Measurements from ENCODE around the gene PSMA2.
"Not testable (repeated sequence)": the region's sequence is repeated elsewhere in the genome, so short reads cannot be mapped to it uniquely, and the experiment has no call there.

Gene PSMA2

DNA sequence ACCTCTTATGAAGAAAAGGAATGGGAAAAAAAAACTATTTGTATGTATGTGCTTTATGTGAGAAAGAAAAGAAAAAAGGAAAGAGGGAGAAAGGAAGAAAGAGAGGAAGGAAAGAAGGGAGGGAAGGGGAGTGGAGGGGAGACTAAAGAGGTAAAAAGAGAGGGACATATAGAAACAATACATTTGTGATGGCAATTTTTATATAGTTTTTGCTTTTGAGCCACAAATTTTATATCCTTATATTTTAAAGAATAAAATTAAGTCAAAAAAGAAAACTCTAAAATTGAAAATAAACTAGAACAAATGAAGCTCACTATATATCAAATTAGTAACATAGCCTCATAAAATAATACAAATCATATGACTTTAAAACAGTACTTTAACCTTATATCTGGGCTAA is 31.1 kb downstream of the PSMA2 start:
- H3K27ac ChIP-seq: no peak overlapping the region
- TF ChIP-seq ZFX (IDR thresholded peaks at IDR 0.05; ENCODE audit: borderline replicate concordance): no peak
- TF ChIP-seq, protein P1, sequence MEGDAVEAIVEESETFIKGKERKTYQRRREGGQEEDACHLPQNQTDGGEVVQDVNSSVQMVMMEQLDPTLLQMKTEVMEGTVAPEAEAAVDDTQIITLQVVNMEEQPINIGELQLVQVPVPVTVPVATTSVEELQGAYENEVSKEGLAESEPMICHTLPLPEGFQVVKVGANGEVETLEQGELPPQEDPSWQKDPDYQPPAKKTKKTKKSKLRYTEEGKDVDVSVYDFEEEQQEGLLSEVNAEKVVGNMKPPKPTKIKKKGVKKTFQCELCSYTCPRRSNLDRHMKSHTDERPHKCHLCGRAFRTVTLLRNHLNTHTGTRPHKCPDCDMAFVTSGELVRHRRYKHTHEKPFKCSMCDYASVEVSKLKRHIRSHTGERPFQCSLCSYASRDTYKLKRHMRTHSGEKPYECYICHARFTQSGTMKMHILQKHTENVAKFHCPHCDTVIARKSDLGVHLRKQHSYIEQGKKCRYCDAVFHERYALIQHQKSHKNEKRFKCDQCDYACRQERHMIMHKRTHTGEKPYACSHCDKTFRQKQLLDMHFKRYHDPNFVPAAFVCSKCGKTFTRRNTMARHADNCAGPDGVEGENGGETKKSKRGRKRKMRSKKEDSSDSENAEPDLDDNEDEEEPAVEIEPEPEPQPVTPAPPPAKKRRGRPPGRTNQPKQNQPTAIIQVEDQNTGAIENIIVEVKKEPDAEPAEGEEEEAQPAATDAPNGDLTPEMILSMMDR (IDR thresholded peaks at IDR 0.05): no peak

DNA sequence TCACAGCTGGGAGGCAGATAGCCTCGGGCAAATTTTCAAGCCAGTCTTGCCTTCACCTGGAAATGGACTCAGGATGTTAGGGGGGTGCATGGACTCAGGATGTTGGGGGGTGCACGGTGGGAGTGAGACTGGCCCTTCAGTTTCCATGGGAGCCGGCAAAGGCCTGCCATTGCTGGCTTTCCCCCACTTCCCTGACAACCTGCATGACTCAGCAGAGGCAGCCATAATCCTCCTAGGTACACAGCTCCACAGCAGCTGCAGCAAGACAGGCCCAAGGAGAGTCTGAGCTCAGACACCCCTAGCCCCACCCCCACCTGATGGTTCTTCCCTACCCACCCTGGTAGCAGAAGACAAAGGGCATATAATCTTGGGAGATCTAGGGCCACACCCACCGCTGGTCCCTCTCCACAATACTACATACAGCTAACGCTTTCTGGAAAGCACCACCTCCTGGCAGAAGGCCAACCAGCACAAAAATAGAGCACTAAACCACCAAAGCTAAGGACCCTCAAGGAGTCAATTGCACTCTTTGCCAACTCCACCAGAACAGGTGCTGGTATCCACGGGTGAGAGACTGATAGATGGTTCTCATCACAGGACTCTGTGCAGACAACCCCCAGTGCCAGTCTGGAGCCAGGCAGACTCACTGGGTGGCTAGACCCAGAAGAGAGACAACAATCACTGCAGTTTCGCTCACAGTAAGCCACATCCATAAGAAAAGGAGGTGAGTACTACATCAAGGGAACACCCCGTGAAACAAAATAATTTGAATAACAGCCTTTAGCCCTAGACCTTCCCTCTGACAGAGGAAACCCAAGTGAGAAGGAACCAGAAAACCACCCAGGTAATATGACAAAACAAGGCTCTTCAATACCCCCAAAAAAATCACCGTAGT is 38.4 kb downstream of the PSMA2 start:
- no peak overlapping the region for H3K27ac ChIP-seq
- TF ChIP-seq, protein P1 (IDR thresholded peaks at IDR 0.05): no peak
- TF ChIP-seq ZFX (IDR thresholded peaks at IDR 0.05; ENCODE audit: borderline replicate concordance): no peak

DNA sequence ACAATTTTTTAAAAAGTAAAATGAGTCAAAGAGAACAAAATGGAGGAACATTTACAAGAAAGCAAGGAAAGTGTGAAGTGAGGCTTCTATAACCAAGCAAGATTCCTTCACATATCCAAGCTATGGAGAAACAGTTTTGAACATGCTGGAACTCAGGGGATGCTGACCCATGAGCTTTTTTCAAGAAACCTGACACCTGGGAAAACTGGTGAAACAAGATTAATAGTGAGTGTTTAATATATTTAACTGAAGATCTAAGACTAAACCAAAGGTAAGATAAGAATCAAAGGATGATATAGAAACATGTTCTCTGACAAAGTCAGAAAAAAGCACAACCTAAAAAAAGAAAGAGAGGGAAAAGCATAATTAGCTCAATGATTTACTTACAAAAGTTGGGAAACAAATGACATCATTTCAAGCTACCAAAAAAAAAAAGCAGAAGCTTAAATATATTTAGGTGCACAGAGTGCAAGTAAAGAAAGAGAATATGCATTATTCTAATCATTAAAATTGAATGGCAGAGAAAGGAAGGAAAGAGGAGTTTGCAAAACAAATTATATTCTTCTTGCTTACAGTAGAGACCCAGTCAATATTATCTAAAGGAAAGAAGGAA is 45.0 kb downstream of the PSMA2 start:
- H3K27ac ChIP-seq: peak overlapping the region; percentile 96
- TF ChIP-seq, protein P1 (IDR thresholded peaks at IDR 0.05): no peak
- TF ChIP-seq ZFX (IDR thresholded peaks at IDR 0.05; ENCODE audit: borderline replicate concordance): no peak

DNA sequence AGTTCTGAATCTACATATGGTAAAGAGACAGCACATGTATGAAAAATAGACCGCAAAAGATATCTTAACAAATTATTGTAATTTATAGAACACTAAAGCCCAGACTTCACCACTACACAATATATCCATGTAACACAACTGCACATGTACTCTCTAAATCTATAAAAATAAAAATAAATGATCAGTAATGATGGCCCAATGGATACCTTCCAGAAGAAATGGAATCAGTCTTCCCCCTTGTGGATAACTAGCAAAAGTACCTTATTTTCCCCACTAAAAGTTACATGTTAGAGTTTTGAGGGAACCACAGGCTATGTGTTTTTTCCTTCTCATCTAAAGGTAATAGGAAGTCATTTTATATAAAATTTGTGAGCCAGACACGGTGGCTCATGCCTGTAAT is 45.8 kb downstream of the PSMA2 start:
- TF ChIP-seq, protein P1 (IDR thresholded peaks at IDR 0.05): peak; percentile 59
- no peak for TF ChIP-seq ZFX (IDR thresholded peaks at IDR 0.05; ENCODE audit: borderline replicate concordance)
- H3K27ac ChIP-seq: peak overlapping the region; percentile 96

DNA sequence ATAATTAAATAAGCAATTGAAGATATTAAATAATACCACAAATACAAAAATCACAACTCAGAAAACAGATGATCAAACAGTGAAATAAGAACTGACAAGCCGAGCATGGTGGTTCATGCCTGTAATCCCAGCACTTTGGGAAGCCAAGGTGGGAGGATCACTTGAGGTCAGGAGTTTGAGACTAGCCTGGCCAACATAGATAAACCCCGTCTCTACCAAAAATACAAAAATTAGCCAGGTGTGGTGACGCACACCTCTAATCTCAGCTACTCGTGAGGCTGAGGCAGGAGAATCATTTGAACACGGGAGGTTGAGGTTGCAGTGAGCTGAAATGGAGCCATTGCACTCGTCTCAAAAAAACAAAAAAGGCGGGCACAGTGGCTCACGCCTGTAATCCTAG is 46.8 kb downstream of the PSMA2 start:
- H3K27ac ChIP-seq: not testable (repeated sequence)

DNA sequence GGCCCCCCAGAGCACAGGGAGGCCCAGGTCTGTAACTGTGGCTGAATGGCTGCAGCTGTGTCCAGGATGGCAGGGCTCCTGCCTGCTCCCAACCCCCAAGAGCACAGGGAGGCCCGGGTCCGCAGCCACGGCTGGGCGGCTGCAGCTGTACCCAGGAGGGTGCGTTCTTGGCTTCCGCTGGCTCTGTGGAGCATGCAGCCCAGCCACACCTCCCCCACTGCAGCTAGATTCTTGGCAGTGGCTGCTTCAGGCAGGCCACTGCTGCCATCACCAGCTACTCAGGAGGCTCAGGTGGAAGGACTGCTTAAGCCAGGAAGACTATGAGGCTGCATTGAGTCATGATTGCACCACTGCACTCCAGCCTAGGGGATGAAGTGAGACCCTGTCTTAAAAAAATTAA is 48.0 kb downstream of the PSMA2 start:
- H3K27ac ChIP-seq: no peak overlapping the region
- TF ChIP-seq ZFX (IDR thresholded peaks at IDR 0.05; ENCODE audit: borderline replicate concordance): no peak
- TF ChIP-seq, protein P1 (IDR thresholded peaks at IDR 0.05): no peak

DNA sequence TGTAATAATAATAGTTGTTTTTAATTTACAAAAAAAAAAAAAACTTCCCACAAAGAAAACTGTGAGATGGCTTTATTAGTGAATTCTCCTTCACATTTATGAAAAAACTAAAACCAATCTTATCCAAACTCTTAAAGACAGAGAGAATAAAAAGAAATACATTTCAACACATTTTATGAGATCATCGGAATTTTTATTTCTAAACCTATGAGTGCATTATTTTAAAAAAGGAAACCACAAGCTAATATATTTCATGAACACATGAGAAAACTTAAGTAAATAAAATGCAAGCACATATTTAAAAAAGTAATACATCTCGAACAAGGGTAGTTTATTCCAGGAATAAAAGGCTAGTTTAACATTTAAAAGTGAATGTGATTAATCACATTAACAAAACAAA is 51.6 kb downstream of the PSMA2 start:
- no peak for TF ChIP-seq ZFX (IDR thresholded peaks at IDR 0.05; ENCODE audit: borderline replicate concordance)
- TF ChIP-seq, protein P1 (IDR thresholded peaks at IDR 0.05): no peak
- no peak overlapping the region for H3K27ac ChIP-seq
